Measurements from ENCODE around the gene LTV1.

LTV1 gene

DNA sequence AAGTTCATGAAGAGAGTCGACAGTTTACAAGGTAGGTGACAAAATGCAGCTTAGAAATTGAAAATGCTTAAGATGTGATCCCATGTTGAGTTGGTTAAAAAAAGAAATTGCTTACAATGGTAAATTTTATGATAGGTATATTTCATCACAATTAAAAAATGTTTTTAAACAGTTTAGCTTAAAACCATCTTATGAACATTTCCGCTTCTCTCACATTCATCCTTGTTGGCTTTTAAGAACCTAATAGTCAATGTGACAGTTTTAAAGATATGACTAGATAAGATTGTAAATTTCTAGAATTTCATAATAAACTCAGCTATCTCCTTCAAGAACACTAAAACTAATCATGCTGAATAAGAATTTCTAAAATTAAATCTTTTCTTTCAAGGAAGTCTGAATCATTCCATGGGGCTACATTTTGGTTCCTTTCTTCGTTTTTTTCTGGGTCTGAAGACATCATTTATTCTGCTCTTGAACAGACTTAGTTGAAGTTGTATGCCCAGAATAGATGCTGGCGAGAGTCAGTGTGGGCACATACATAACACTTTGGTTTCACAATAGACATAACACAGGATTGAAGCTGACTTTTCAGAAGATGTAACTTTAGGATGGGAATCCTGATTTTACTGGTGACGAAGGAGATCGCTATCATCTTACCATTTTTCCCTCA is 35.9 kb upstream of the LTV1 start:
- FAIRE-seq (no peak), DNase-seq (ENCODE audit: insufficient read length, low spot score) (no peak)
- TF ChIP-seq, protein P1, sequence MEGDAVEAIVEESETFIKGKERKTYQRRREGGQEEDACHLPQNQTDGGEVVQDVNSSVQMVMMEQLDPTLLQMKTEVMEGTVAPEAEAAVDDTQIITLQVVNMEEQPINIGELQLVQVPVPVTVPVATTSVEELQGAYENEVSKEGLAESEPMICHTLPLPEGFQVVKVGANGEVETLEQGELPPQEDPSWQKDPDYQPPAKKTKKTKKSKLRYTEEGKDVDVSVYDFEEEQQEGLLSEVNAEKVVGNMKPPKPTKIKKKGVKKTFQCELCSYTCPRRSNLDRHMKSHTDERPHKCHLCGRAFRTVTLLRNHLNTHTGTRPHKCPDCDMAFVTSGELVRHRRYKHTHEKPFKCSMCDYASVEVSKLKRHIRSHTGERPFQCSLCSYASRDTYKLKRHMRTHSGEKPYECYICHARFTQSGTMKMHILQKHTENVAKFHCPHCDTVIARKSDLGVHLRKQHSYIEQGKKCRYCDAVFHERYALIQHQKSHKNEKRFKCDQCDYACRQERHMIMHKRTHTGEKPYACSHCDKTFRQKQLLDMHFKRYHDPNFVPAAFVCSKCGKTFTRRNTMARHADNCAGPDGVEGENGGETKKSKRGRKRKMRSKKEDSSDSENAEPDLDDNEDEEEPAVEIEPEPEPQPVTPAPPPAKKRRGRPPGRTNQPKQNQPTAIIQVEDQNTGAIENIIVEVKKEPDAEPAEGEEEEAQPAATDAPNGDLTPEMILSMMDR (IDR thresholded peaks at IDR 0.05; ENCODE audit: insufficient read depth, missing control alignments), result no peak

DNA sequence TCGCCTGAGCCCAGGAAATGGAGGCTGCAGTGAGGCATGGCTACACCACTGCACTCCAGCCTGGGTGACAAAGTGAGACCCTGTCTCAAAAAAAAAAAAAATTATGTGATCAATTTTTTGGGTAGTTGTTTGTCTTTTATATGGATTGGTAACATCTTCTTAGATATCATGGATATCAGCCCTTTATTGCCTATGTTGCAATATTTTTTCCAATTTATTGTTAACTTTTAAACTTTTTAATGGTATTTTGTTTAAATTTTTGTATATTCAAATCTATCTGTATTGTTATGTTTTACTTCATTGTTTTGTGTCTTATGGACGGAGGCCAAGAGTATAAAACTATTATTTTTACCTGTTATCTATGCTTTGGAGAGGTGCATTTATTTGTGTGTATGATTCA is 32.4 kb upstream of the LTV1 start:
- no peak for DNase-seq (ENCODE audit: insufficient read length, low spot score)
- no peak for FAIRE-seq
- TF ChIP-seq, protein P1 (IDR thresholded peaks at IDR 0.05; ENCODE audit: insufficient read depth, missing control alignments), result no peak

DNA sequence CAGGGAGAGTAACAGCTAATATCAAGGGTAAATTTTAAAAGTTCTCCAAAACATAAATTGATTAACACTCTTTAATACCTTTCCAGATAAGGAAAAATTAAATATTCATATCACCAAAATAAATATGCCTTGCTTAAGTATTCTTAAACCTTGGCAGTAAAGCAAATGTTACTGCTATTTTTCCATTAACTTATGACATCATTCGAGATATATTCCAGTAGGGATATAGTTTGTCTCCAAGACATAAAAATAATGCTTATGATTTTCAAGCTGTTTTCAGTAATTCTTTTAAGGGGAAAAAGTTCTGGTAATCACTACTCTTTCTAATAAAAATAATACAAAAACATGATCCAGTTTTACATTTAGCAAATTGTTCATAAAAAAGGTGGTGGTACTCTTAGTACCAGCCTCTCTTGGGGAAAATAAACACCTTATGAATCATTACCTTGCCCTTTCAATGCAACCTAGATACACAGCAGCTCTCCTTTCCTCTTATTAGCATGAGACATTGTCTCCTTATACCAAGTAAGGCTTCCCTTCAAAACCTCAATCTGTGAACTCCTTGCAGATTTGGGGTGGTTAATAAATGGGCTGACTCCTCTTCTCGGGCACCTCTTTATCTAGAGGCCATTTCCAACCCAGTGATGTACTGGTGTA is 31.5 kb upstream of the LTV1 start:
- TF ChIP-seq, protein P1 (IDR thresholded peaks at IDR 0.05; ENCODE audit: insufficient read depth, missing control alignments), result no peak
- DNase-seq (ENCODE audit: insufficient read length, low spot score) (no peak), FAIRE-seq (no peak)

DNA sequence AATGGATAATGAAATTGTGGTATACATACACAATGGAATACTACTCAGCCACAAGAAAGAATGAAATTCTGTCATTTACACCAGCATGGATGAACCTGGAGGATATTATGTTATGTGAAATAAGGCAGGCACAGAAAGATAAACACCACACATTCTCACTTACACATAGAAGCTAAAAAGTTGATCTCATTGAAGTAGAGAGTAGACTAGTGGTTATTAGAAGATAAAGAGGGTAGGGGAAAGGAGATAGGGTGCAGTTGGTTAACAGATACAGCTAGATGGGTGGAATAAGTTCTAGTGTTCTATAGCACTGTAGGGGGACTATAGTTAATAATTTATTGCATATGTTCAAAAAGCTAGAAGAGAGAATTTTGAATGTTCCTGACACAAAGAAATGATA is 25.5 kb upstream of the LTV1 start:
- FAIRE-seq (no peak), DNase-seq (ENCODE audit: insufficient read length, low spot score) (no peak)

DNA sequence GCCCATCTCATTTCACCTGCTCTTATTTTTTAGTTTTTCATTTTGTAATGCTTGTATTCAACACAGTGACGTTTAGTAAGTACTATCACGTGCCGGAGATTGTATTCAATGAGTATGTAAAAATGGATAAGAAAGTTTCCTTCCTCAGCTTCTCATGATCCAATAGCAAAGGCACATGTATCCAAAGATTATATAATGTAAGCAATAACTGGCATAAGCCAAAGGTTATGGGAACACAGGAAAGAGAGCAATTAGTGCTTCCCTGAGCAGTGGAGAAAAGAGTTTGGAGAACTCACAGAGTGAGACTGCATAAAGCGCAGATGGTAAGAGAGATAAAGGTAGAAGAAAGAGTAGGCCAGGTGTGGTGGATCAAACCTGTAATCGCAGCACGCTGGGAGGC is 21.8 kb upstream of the LTV1 start:
- TF ChIP-seq, protein P1 (IDR thresholded peaks at IDR 0.05; ENCODE audit: insufficient read depth, missing control alignments), result no peak
- FAIRE-seq (no peak), DNase-seq (ENCODE audit: insufficient read length, low spot score) (no peak)

More for the DNA sequence above, 25.5 kb upstream of the LTV1 start:
- TF ChIP-seq, protein P1 (IDR thresholded peaks at IDR 0.05; ENCODE audit: insufficient read depth, missing control alignments), result no peak

DNA sequence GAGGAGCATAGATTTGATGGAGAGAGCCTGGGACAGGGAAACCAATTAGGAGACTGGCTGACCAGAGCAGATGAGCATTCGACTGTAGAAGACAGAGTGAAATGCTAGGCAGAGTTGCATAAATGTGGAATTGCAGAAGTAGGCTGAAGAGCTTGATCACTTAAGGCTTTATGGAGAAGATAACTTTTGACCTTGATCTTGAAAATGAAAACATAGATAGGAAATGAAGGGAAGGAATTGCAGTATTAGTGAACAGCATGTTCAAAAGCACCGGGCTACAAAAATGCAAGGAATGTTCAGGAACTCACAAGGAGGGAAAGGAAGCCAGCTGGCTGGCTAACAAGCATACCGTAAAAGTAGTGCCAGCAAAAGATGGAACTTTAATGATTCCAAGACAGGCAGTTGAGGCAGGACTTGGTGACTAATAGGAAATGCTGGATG is 20.5 kb upstream of the LTV1 start:
- no peak for FAIRE-seq
- DNase-seq (ENCODE audit: insufficient read length, low spot score), result no peak
- TF ChIP-seq, protein P1 (IDR thresholded peaks at IDR 0.05; ENCODE audit: insufficient read depth, missing control alignments), result no peak

DNA sequence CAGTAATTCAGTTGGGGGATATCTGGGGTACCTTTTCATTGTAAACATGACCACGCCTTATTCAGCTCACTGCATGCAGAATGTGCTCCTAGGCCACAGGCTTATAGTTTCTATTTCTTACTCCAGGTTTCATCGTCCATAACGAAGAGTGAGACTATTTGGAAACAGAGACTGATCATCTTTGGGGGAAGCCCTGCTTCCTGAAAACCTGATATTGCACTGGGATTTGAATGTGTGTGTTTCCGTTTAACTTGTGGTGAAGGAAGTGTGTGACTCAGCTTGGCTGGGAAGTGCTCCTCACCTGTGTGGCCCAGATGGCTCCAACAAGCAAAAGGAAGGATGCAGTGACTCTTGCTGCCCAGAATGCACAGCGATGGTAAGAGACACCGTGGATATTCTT is 19.6 kb upstream of the LTV1 start:
- TF ChIP-seq, protein P1 (IDR thresholded peaks at IDR 0.05; ENCODE audit: insufficient read depth, missing control alignments), result no peak
- FAIRE-seq, result no peak

More for the DNA sequence above, 19.6 kb upstream of the LTV1 start:
- DNase-seq (ENCODE audit: insufficient read length, low spot score), result no peak
